Fibroblast of pulmonary artery (primary cell): Measurements from ENCODE around the gene CUX1.

Experiments used
- DNase-seq: peaks from one replicate; pipeline ENCODE4 v3.0.0-alpha.2; 2010; ENCODE audit warnings: low read depth
- H3K4me3 ChIP-seq: replicated peaks from 2 replicates; pipeline ENCODE4 v1.5.1; 2011; ENCODE audit warnings: low read depth, mild to moderate bottlenecking, control low read depth, low read length, moderate library complexity
- CTCF ChIP-seq: IDR thresholded peaks from 2 replicates; pipeline ENCODE4 v1.5.1; 2011; ENCODE audit warnings: mild to moderate bottlenecking, control low read depth, low read length, inconsistent platforms; ENCODE audit errors: missing control alignments

Gene CUX1

GRCh38 chr7:102167254-102167653, 349.8 kb downstream of the CUX1 start:
- TF ChIP-seq CTCF, result no peak
- no peak overlapping the region for H3K4me3 ChIP-seq
- no peak for DNase-seq

- no peak overlapping the region for H3K4me3 ChIP-seq
- DNase-seq, result peak; percentile 73
- no peak for TF ChIP-seq CTCF
Observed at GRCh38 chr7:102169651-102170392, 352.4 kb downstream of the CUX1 start.

GRCh38 chr7:102170393-102170970, 353.1 kb downstream of the CUX1 start:
- no peak overlapping the region for H3K4me3 ChIP-seq
- peak; percentile 27 for DNase-seq
- no peak for TF ChIP-seq CTCF

- TF ChIP-seq CTCF, result no peak
- no peak for DNase-seq
- no peak overlapping the region for H3K4me3 ChIP-seq
Observed at GRCh38 chr7:102173669-102174068, 356.2 kb downstream of the CUX1 start.

GRCh38 chr7:102175423-102176170, 358.2 kb downstream of the CUX1 start:
- TF ChIP-seq CTCF, result no peak
- no peak overlapping the region for H3K4me3 ChIP-seq
- no peak for DNase-seq

DNA sequence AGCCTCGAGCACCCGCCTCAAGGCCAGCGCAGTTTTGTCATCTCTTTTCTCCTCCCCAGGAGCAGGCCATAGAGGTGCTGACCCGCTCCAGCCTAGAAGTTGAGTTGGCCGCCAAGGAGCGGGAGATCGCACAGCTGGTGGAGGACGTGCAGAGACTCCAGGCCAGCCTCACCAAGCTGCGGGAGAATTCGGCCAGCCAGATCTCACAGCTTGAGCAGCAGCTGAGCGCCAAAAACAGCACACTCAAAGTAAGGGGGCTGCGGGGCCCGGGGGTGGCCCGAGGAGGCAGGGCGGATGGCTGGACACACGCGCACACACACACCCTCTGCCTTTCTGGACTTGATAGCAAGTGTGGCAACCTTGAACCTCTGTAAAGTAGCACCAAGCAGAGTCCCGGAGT, 361.0 kb downstream of the CUX1 start:
- no peak overlapping the region for H3K4me3 ChIP-seq
- DNase-seq, result no peak
- TF ChIP-seq CTCF, result no peak
